H1 (cell line): ENCODE results near the gene UBD. TPM values are rescaled to one million over a fixed set of nuclear protein-coding genes. Genes with fewer than 3 reads are reported as not detected.

Experiments used
- CTCF ChIA-PET: fragments of 300-600 bp; sonication (Branson Sonifier 250); formaldehyde crosslinking; loops from one replicate; lab custom pipeline; 2021; ENCODE audit not compliant: partially characterized antibody; lab: Charles Lee
- POLR2A ChIA-PET: fragments of 300-600 bp; sonication (Branson Sonifier 250); formaldehyde crosslinking; loops from one replicate; lab custom pipeline; 2021; ENCODE audit warnings: inconsistent platforms; ENCODE audit not compliant: partially characterized antibody; lab: Charles Lee
- DNase-seq, 2 experiments: peaks; one replicate each; pipeline versions ENCODE4 v3.0.0 to v3.0.0-alpha.2; 2010 to 2022; ENCODE audit warnings: low spot score in 2 of 2, low read depth in 1 of 2, mixed read lengths in 1 of 2
- FAIRE-seq: peaks from 2 replicates; lab custom pipeline; 2011; peaks lifted over from hg19 to GRCh38; lab: Jason Lieb, UNC
- H2AFZ ChIP-seq: 2 replicates; pipeline ENCODE4 v1.8.1; 2012; ENCODE audit warnings: low read length, inconsistent platforms
- H2AK5ac ChIP-seq: 2 replicates; pipeline ENCODE4 v1.6.1; 2013; ENCODE audit warnings: low read depth, low read length
- H2BK120ac ChIP-seq: replicated peaks from 2 replicates; pipeline ENCODE3; 2013; ENCODE audit warnings: low read depth, low read length, inconsistent platforms
- H2BK12ac ChIP-seq: 2 replicates; pipeline ENCODE4 v1.6.1; 2013; ENCODE audit warnings: low read depth, low read length
- H2BK15ac ChIP-seq: 2 replicates; pipeline ENCODE4 v1.6.1; 2013; ENCODE audit warnings: low read length
- H2BK20ac ChIP-seq: 2 replicates; pipeline ENCODE4 v1.6.1; 2013; ENCODE audit warnings: low read length
- H2BK5ac ChIP-seq: 2 replicates; pipeline ENCODE4 v1.6.1; 2013; ENCODE audit warnings: low read depth, low read length
- H3K14ac ChIP-seq: 2 replicates; pipeline ENCODE4 v1.6.1; 2013; ENCODE audit warnings: inconsistent platforms; ENCODE audit not compliant: insufficient read length
- H3K18ac ChIP-seq: 2 replicates; pipeline ENCODE4 v1.6.1; 2013; ENCODE audit warnings: low read length; ENCODE audit errors: extremely low read depth
- H3K23ac ChIP-seq: 2 replicates; pipeline ENCODE4 v1.6.1; 2013; ENCODE audit warnings: inconsistent platforms; ENCODE audit not compliant: insufficient read length
- H3K23me2 ChIP-seq: 2 replicates; pipeline ENCODE4 v1.6.1; 2013; ENCODE audit warnings: low read depth, low read length
- H3K27ac ChIP-seq: 2 replicates; pipeline ENCODE4 v1.6.1; 2011; ENCODE audit warnings: low read depth, low read length, inconsistent platforms
- H3K27me3 ChIP-seq, 4 experiments: replicated peaks in 1 of 4; 1 replicate in 1 of 4; 2 replicates in 3 of 4; pipeline versions ENCODE4 v1.6.1 to v1.8.1; 2011 to 2013; ENCODE audit warnings: low read length in 3 of 4, mild to moderate bottlenecking in 3 of 4, inconsistent platforms in 2 of 4, mixed read lengths in 2 of 4, moderate library complexity in 1 of 4; ENCODE audit not compliant: control insufficient read depth in 3 of 4, insufficient read depth in 3 of 4; ENCODE audit errors: extremely low read depth in 1 of 4
- H3K36me3 ChIP-seq, 4 experiments: 2 replicates each; pipeline versions ENCODE4 v1.6.1 to v1.8.1; 2011 to 2013; ENCODE audit warnings: mild to moderate bottlenecking in 4 of 4, low read length in 3 of 4, moderate library complexity in 2 of 4, control low read depth in 1 of 4, inconsistent platforms in 1 of 4; ENCODE audit not compliant: insufficient read depth in 4 of 4, control insufficient read depth in 2 of 4
- H3K4ac ChIP-seq: replicated peaks from 2 replicates; pipeline ENCODE3; 2013; ENCODE audit warnings: low read length, low read depth, mixed read lengths, inconsistent platforms; ENCODE audit not compliant: insufficient read length
- H3K4me1 ChIP-seq, 4 experiments: replicated peaks in 1 of 4; 1 replicate in 1 of 4; 2 replicates in 3 of 4; pipeline versions ENCODE4 v1.6.1 to v1.8.1; 2011 to 2013; ENCODE audit warnings: low read length in 3 of 4, inconsistent platforms in 2 of 4, mixed read lengths in 1 of 4; ENCODE audit not compliant: insufficient read depth in 4 of 4, control insufficient read depth in 3 of 4
- H3K4me2 ChIP-seq, 2 experiments: 2 replicates each; pipeline versions ENCODE4 v1.6.1 to v1.8.1; 2011 to 2013; ENCODE audit warnings: low read depth in 2 of 2, low read length in 2 of 2, control low read depth in 1 of 2, inconsistent platforms in 1 of 2, mild to moderate bottlenecking in 1 of 2; ENCODE audit not compliant: insufficient read depth in 1 of 2
- H3K4me3 ChIP-seq, 4 experiments: fragments of 200-600, 300-600 bp in 1 of 4; sonication (generic), shearing (Covaris generic), sonication (Bioruptor Twin) in 1 of 4; 2 replicates each; pipeline versions ENCODE4 v1.5.1 to v1.8.1; 2011 to 2016; ENCODE audit warnings: low read length in 4 of 4, low read depth in 3 of 4, control low read depth in 2 of 4, inconsistent platforms in 2 of 4, mild to moderate bottlenecking in 2 of 4, mixed read lengths in 1 of 4, moderate library complexity in 1 of 4; ENCODE audit not compliant: insufficient read depth in 2 of 4; ENCODE audit errors: extremely low read depth in 1 of 4
- H3K56ac ChIP-seq: replicated peaks from 2 replicates; pipeline ENCODE3; 2013; ENCODE audit warnings: low read depth, mild to moderate bottlenecking, mixed read lengths, low read length, inconsistent platforms; ENCODE audit not compliant: insufficient read length
- H3K79me1 ChIP-seq: 2 replicates; pipeline ENCODE4 v1.6.1; 2013; ENCODE audit warnings: low read depth, low read length, control low read depth
- H3K79me2 ChIP-seq, 2 experiments: 2 replicates each; pipeline versions ENCODE4 v1.6.1 to v1.8.1; 2012 to 2013; ENCODE audit warnings: low read length in 2 of 2, mild to moderate bottlenecking in 2 of 2, inconsistent platforms in 1 of 2; ENCODE audit not compliant: insufficient read depth in 2 of 2, control insufficient read depth in 1 of 2
- H3K9ac ChIP-seq, 4 experiments: replicated peaks in 1 of 4; 1 replicate in 1 of 4; 2 replicates in 3 of 4; pipeline versions ENCODE4 v1.6.1 to v1.8.1; 2011 to 2013; ENCODE audit warnings: low read depth in 3 of 4, low read length in 3 of 4, control low read depth in 2 of 4, mild to moderate bottlenecking in 2 of 4, moderate library complexity in 2 of 4, inconsistent platforms in 1 of 4; ENCODE audit errors: extremely low read depth in 1 of 4
- H3K9me3 ChIP-seq, 2 experiments: 2 replicates each; pipeline versions ENCODE4 v1.6.1 to v1.8.1; 2012 to 2013; ENCODE audit warnings: mild to moderate bottlenecking in 2 of 2, moderate library complexity in 2 of 2, control low read depth in 1 of 2, inconsistent platforms in 1 of 2, low read depth in 1 of 2, low read length in 1 of 2, mixed read lengths in 1 of 2; ENCODE audit not compliant: insufficient read depth in 2 of 2
- H4K20me1 ChIP-seq, 2 experiments: replicated peaks in 1 of 2; 2 replicates each; pipeline versions ENCODE3 to v1.8.1; 2011 to 2013; ENCODE audit warnings: inconsistent platforms in 2 of 2, low read length in 2 of 2, mild to moderate bottlenecking in 1 of 2; ENCODE audit not compliant: insufficient read depth in 2 of 2, control insufficient read depth in 1 of 2
- H4K5ac ChIP-seq: 2 replicates; pipeline ENCODE4 v1.6.1; 2013; ENCODE audit warnings: low read length, low read depth, mixed read lengths, inconsistent platforms; ENCODE audit not compliant: insufficient read length
- H4K8ac ChIP-seq: 2 replicates; pipeline ENCODE4 v1.8.0; 2013; ENCODE audit warnings: mild to moderate bottlenecking, moderate library complexity, low read length, inconsistent platforms; ENCODE audit not compliant: insufficient read depth; ENCODE audit errors: extremely low read depth
- H4K91ac ChIP-seq: replicated peaks from 2 replicates; pipeline ENCODE3; 2013; ENCODE audit warnings: low read length, mixed read lengths, inconsistent platforms; ENCODE audit not compliant: insufficient read length
- CTCF ChIP-seq, 3 experiments: IDR thresholded peaks; 1 replicate in 2 of 3; 2 replicates in 1 of 3; pipeline versions ENCODE4 v1.5.1 to v1.6.1; 2011; ENCODE audit warnings: low read length in 3 of 3, mild to moderate bottlenecking in 3 of 3, inconsistent platforms in 2 of 3, low read depth in 1 of 3, moderate library complexity in 1 of 3; ENCODE audit not compliant: insufficient read depth in 1 of 3; ENCODE audit errors: control extremely low read depth in 1 of 3
- MAX ChIP-seq: IDR thresholded peaks from 2 replicates; pipeline ENCODE4 v1.6.1; 2012; ENCODE audit warnings: inconsistent platforms
- RBBP5 ChIP-seq: IDR thresholded peaks from 2 replicates; pipeline ENCODE4 v1.7.1; 2012; ENCODE audit warnings: low read depth, mild to moderate bottlenecking, inconsistent platforms, low read length, moderate library complexity, borderline replicate concordance
- SIN3A ChIP-seq, 2 experiments: IDR thresholded peaks in 1 of 2; conservative IDR thresholded peaks in 1 of 2; 2 replicates each; pipeline ENCODE4 v1.6.1; 2011 to 2012; ENCODE audit warnings: low read length in 2 of 2, improper control_type of control experiment in 1 of 2, low read depth in 1 of 2, mild to moderate bottlenecking in 1 of 2
- SP2 ChIP-seq: IDR thresholded peaks from 2 replicates; pipeline ENCODE4 v1.6.1; 2012; ENCODE audit warnings: mild to moderate bottlenecking, low read length, inconsistent platforms
- SUZ12 ChIP-seq: fragments of 200-600 bp; sonication (generic); IDR thresholded peaks from 2 replicates; pipeline ENCODE4 v1.6.1; 2012; ENCODE audit warnings: mild to moderate bottlenecking, inconsistent platforms, low read length, moderate library complexity, mixed read lengths
- YY1 ChIP-seq: IDR thresholded peaks from 2 replicates; pipeline ENCODE4 v1.6.1; 2011; ENCODE audit warnings: low read depth, mild to moderate bottlenecking, low read length
- WGBS, 2 experiments: shearing (Covaris generic) in 1 of 2; methylation state at CpG; one replicate each; pipeline versions ENCODE4 v1.1.6 to v1.1.7; 2013 to 2015; ENCODE audit warnings: low lambda C conversion rate in 2 of 2, mixed read lengths in 2 of 2, inconsistent platforms in 1 of 2, low coverage in 1 of 2, missing lambda C conversion rate in 1 of 2; ENCODE audit not compliant: insufficient replicate concordance in 2 of 2, insufficient coverage in 1 of 2, insufficient read length in 1 of 2; ENCODE audit errors: extremely low coverage in 1 of 2, missing lambda C conversion rate in 1 of 2; 5-methylcytosine and 5-hydroxymethylcytosine counted together
- polyA plus RNA-seq, 7 experiments: library from polyadenylated mRNA; depleted of rRNA in 3 of 7; stranded (reverse) in 5 of 7; unstranded in 2 of 7; fragments of >200 nt in 5 of 7; fragments of 200-250 nt in 2 of 7; gene quantifications; 1 replicate in 5 of 7; 2 replicates in 1 of 7; 4 replicates in 1 of 7; pipeline versions ENCODE4 v1.2.1 to v1.2.3, GENCODE V29; 2011 to 2013; ENCODE audit warnings: missing spikeins in 2 of 7, mixed read lengths in 2 of 7
- total RNA-seq: library from RNA; stranded (reverse); fragmentation: NEBNext Ultra II Directional; extraction: Animal tissue kit (Norgen Biotek cat#: 25700); gene quantifications from 2 replicates; pipeline ENCODE4 v1.2.1, GENCODE V29; 2021

The UBD gene
- total and polyA plus RNA-seq, 2 of the 8 experiments (the other 6 are each of a cell fraction or from before 2014, with no cell fraction given): 0.23 TPM; not detected in 1

GRCh38 chr6:29558439-29559079 is 973 bp downstream of the UBD start:
- Histone ChIP-seq H2BK20ac (no peak overlapping the region; the same call in 1 of the 2 replicates), H2AK5ac (no peak overlapping the region), H2BK5ac (no peak overlapping the region; the same call in 1 of the 2 replicates), H4K20me1 (no peaks in the 10 kb centered on the region), H3K27ac (no peak overlapping the region), H3K56ac (no peak overlapping the region), H3K9me3 (no peaks in the 10 kb centered on the region; a peak in 1 of 4 replicates), H4K5ac (no peak overlapping the region), H3K27me3 (peaks cover 25 to 36% (median 32%) of the 10 kb centered on the region in 4 experiments), H4K8ac (peak overlapping the region; percentile 58; the same call in 1 of the 2 replicates), H3K4ac (no peak overlapping the region), H2BK12ac (no peak overlapping the region), H3K18ac (peak overlapping the region; percentile 32; the same call in 1 of the 2 replicates), H3K4me2 (no peak overlapping the region), H4K91ac (no peak overlapping the region), H3K79me2 (no peaks in the 10 kb centered on the region), H3K4me1 (peaks cover 0 to 13% (median 11%) of the 10 kb centered on the region in 4 experiments), H3K23me2 (peaks cover 5% of the 10 kb centered on the region), H3K4me3 (no peak overlapping the region)
- FAIRE-seq: no peak
- WGBS, 2 experiments: 89% methylated on average over 22 of the region's 22 CpGs; no CpG with 5 or more reads in 1 of the 2 experiments
- no peak for DNase-seq
- POLR2A ChIA-PET: interaction anchor here (1.2 kb wide), 1 partner anchor 40 kb away, joined by 3 read pairs; no protein-coding TSS in a partner anchor
- TF ChIP-seq CTCF (IDR thresholded peaks at IDR 0.05; ENCODE audit: control extremely low read depth in 1 of 3, insufficient read depth in 1 of 3, low read depth in 1 of 3, low read length in 3 of 3): no peak
- peak; percentile 89 for TF ChIP-seq YY1
- TF ChIP-seq SIN3A (conservative IDR thresholded peaks at IDR 0.05 in 1 of 2, IDR thresholded peaks at IDR 0.05 in 1 of 2; ENCODE audit: low read depth in 1 of 2, low read length in 2 of 2): no peak
- no peak for TF ChIP-seq MAX
- no peak for TF ChIP-seq RBBP5
- no peak for TF ChIP-seq SP2
- TF ChIP-seq SUZ12: no peak
- TF ChIP-seq, all 59 proteins: peak for 1
- Histone ChIP-seq H2AFZ (no peak overlapping the region), H3K14ac (no peak overlapping the region), H3K36me3 (no peaks in the 10 kb centered on the region; a peak in 1 of 8 replicates), H2BK120ac (no peak overlapping the region), H3K23ac (no peak overlapping the region), H3K79me1 (no peaks in the 10 kb centered on the region), H2BK15ac (peak overlapping the region; percentile 25; the same call in 1 of the 2 replicates), H3K9ac (no peak overlapping the region)
- CTCF ChIA-PET: interaction anchor here (0.6 to 1.9 kb wide), 6 partner anchors 15 to 829 kb away, joined by 3 to 6 read pairs (median 4); no protein-coding TSS in a partner anchor
